ENCODE measurements around the gene TFPI.

DNA sequence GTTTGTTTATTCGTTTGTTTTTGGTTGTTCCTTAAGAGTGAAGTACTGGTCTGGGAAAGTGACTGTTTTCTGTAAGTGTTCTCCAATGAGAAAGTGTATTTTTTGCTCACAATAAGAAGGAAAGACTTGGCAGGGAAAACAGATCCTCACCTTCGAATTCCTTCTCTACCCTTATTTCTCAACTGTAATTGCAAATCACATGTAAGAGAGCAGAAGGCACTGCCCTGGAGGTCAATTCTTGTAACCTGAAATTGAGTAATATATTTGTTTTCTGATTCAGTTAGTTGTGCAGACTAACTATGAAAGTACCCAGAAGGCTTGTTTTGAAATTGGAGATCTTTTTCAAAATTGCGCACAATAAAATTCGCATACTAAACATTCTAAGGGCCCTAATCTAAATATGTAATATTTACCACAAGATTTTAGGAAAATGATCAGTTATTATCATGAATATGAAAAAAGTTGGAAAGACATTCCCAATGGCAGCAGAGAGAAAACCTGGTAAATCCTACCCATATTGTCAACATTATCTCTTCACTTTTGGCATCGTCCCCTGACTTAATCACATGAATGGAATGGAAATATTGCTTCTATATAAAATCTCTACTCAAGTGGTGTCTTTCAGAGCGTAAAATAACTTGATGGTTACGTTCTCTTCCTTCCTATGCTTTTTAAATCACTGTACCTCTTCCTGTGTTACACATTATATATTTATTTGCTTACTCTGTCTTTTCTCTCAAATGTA is 24.1 kb downstream of the TFPI start:
- TF ChIP-seq CTCF (conservative IDR thresholded peaks at IDR 0.05; ENCODE audit: low read length) (no peak), EZH2phosphoT487 (IDR thresholded peaks at IDR 0.05; ENCODE audit: borderline replicate concordance, low read depth, low read length) (no peak)

Data from OCI-LY7 (cell line).